ENCODE results near the gene SCG5.

The SCG5 gene

GRCh38 chr15:32692286-32692685 is 50.8 kb downstream of the SCG5 start:
- DNase-seq: no peak

- no peak for DNase-seq
Observed at GRCh38 chr15:32694222-32694983, 52.9 kb downstream of the SCG5 start.

- no peak for DNase-seq
Observed at GRCh38 chr15:32698773-32699390, 57.4 kb downstream of the SCG5 start.

- DNase-seq: no peak
Observed at GRCh38 chr15:32700501-32701150, 59.1 kb downstream of the SCG5 start.

- DNase-seq: no peak
Observed at GRCh38 chr15:32701863-32702262, 60.4 kb downstream of the SCG5 start.

- DNase-seq: no peak
Observed at GRCh38 chr15:32704395-32704981, 63.0 kb downstream of the SCG5 start.

GRCh38 chr15:32705446-32705845 is 63.9 kb downstream of the SCG5 start:
- DNase-seq: no peak

GRCh38 chr15:32706704-32707103 is 65.2 kb downstream of the SCG5 start:
- no peak for DNase-seq

- DNase-seq: no peak
Observed at GRCh38 chr15:32707436-32707835, 65.9 kb downstream of the SCG5 start.

GRCh38 chr15:32709295-32710033 is 68.0 kb downstream of the SCG5 start:
- no peak for DNase-seq

GRCh38 chr15:32715276-32715675 is 73.8 kb downstream of the SCG5 start:
- DNase-seq: no peak

- DNase-seq: no peak
Observed at GRCh38 chr15:32716216-32716914, 74.9 kb downstream of the SCG5 start.

- no peak for DNase-seq
Observed at GRCh38 chr15:32716915-32717425, 75.5 kb downstream of the SCG5 start.

GRCh38 chr15:32717426-32718226 is 76.1 kb downstream of the SCG5 start, which contains the start of gene GREM1:
GREM1 (plus strand) TSS chr15:32718004; CDS start chr15:32730691, 12,687 bp downstream.
- DNase-seq: no peak

GRCh38 chr15:32718227-32718820 is 76.8 kb downstream of the SCG5 start:
- peak in 1 of 2 experiments; percentile 51 for DNase-seq

GRCh38 chr15:32718821-32719716 is 77.6 kb downstream of the SCG5 start:
- DNase-seq: peak in 1 of 2 experiments; percentile 30

- no peak for DNase-seq
Observed at GRCh38 chr15:32721596-32721995, 80.1 kb downstream of the SCG5 start.

- no peak for DNase-seq
Observed at GRCh38 chr15:32722136-32722535, 80.6 kb downstream of the SCG5 start.

- DNase-seq: no peak
Observed at GRCh38 chr15:32723171-32723948, 81.8 kb downstream of the SCG5 start.

Data from activated T-cell treated with anti-CD3 and anti-CD28 coated beads, Interleukin-2, amount 50 U/mL, for 48 hours (primary cell).